ENCODE data around the gene PTBP2.
A peak's percentile ranks its signal among the peaks of the same experiment; 100 is the strongest.

The PTBP2 gene

GRCh38 chr1:96840396-96840795, 118.8 kb downstream of the PTBP2 start:
- TF ChIP-seq, protein P1, sequence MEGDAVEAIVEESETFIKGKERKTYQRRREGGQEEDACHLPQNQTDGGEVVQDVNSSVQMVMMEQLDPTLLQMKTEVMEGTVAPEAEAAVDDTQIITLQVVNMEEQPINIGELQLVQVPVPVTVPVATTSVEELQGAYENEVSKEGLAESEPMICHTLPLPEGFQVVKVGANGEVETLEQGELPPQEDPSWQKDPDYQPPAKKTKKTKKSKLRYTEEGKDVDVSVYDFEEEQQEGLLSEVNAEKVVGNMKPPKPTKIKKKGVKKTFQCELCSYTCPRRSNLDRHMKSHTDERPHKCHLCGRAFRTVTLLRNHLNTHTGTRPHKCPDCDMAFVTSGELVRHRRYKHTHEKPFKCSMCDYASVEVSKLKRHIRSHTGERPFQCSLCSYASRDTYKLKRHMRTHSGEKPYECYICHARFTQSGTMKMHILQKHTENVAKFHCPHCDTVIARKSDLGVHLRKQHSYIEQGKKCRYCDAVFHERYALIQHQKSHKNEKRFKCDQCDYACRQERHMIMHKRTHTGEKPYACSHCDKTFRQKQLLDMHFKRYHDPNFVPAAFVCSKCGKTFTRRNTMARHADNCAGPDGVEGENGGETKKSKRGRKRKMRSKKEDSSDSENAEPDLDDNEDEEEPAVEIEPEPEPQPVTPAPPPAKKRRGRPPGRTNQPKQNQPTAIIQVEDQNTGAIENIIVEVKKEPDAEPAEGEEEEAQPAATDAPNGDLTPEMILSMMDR (IDR thresholded peaks at IDR 0.05; ENCODE audit: borderline replicate concordance, control extremely low read depth, extremely low read depth, insufficient read depth, missing control alignments), result no peak
- in situ Hi-C loops (cut with MboI; ENCODE audit: low sequenced_read_pairs, unreplicated experiment), result no loop called here
- no peak for DNase-seq (ENCODE audit: low spot score)

GRCh38 chr1:96842215-96842614, 120.6 kb downstream of the PTBP2 start:
- no peak for DNase-seq (ENCODE audit: low spot score)
- TF ChIP-seq, protein P1 (IDR thresholded peaks at IDR 0.05; ENCODE audit: borderline replicate concordance, control extremely low read depth, extremely low read depth, insufficient read depth, missing control alignments), result no peak
- in situ Hi-C loops (cut with MboI; ENCODE audit: low sequenced_read_pairs, unreplicated experiment), result no loop called here

DNA sequence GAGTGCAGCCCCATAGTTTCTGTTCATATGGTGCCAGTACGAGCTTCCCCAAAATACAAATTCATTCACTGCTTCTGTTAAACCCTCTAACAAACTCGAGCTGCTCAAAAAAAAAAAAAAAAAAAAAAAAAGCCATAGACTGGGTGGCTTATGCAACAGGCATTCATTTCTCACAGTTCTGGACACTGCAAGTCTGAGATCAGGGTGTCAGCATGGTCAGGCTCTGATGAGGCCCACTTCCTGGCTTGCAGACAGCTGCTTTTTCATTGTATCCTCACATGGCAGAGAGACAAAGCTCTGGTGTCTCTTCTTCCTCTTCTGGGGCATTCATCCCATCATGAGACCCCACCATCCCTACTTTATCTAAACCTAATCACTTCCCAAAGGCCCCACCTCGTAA, 121.6 kb downstream of the PTBP2 start:
- DNase-seq (ENCODE audit: low spot score), result no peak
- TF ChIP-seq, protein P1 (IDR thresholded peaks at IDR 0.05; ENCODE audit: borderline replicate concordance, control extremely low read depth, extremely low read depth, insufficient read depth, missing control alignments), result no peak
- in situ Hi-C loops (cut with MboI; ENCODE audit: low sequenced_read_pairs, unreplicated experiment), result no loop called here

GRCh38 chr1:96843601-96844000, 122.0 kb downstream of the PTBP2 start:
- TF ChIP-seq, protein P1 (IDR thresholded peaks at IDR 0.05; ENCODE audit: borderline replicate concordance, control extremely low read depth, extremely low read depth, insufficient read depth, missing control alignments), result no peak
- in situ Hi-C loops (cut with MboI; ENCODE audit: low sequenced_read_pairs, unreplicated experiment), result no loop called here
- no peak for DNase-seq (ENCODE audit: low spot score)

DNA sequence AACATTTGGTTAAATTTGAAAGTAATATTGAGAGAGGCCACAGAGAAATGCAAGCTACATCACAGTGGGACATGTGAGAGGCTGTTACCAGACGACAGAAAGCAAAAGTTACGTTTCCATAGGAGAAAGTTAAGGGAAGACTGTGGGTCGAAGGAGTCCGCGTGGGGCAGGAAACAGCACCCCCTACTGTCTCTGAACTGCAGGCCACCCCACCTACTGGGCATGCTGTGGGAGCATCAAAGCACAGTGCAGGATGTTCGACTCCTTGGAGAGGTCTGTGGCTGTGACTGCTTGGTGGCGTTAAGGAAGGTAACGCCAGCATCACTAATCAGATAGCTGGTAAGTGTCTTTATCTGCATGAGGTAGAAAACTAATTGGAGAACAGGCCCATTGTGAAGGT, 123.9 kb downstream of the PTBP2 start:
- in situ Hi-C loops (cut with MboI; ENCODE audit: low sequenced_read_pairs, unreplicated experiment), result no loop called here
- peak; percentile 50 for DNase-seq (ENCODE audit: low spot score)
- TF ChIP-seq, protein P1 (IDR thresholded peaks at IDR 0.05; ENCODE audit: borderline replicate concordance, control extremely low read depth, extremely low read depth, insufficient read depth, missing control alignments), result peak; percentile 73

DNA sequence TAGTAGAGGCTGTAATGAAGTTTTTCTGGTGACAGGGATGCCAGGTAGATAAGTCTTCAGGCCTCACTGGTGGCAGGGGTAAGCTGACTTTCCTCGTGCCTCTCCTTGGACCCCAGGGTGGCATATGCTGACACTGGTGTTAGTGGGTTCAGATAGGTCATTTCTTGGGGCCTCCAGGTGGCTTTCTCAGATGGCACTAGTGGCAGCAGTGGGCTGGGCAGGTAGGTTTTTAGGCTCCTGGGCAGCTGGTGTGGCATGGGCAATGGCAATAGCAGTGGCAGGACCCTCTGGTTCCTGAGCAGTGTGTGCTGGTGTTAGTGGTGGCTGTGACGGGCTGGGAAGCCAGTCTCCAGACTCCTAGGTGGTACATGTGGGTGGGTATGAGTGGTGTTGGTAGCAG, 140.3 kb downstream of the PTBP2 start:
- in situ Hi-C loops (cut with MboI; ENCODE audit: low sequenced_read_pairs, unreplicated experiment), result no loop called here
- TF ChIP-seq, protein P1 (IDR thresholded peaks at IDR 0.05; ENCODE audit: borderline replicate concordance, control extremely low read depth, extremely low read depth, insufficient read depth, missing control alignments), result no peak
- no peak for DNase-seq (ENCODE audit: low spot score)

DNA sequence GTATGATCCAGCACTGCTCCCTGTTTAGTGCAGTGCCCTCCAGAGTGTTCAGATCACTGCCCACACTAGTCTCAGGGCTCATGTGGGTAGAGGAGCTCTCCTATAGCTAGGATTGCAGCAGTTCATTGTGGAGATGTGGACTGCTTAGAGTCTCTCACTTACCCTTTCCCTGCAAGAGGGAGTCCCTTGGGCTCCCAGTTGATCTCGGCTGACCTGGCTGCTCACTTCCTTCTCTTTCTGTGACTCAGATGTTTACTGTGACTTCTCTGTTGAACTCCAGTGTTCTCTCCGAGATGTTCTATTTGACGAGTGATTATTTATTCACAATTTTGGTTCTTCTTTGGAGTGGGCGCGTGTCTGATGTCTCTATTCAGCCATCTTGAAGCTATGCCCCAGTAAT, 141.9 kb downstream of the PTBP2 start:
- DNase-seq (ENCODE audit: low spot score), result no peak
- TF ChIP-seq, protein P1 (IDR thresholded peaks at IDR 0.05; ENCODE audit: borderline replicate concordance, control extremely low read depth, extremely low read depth, insufficient read depth, missing control alignments), result no peak
- in situ Hi-C loops (cut with MboI; ENCODE audit: low sequenced_read_pairs, unreplicated experiment), result no loop called here
